ENCODE measurements around the gene SLC10A7.

SLC10A7 gene

GRCh38 chr4:146439437-146439836, 82.3 kb downstream of the SLC10A7 start:
- DNase-seq (ENCODE audit: low read depth, low spot score) = no peak

GRCh38 chr4:146437778-146438177, 84.0 kb downstream of the SLC10A7 start:
- DNase-seq (ENCODE audit: low read depth, low spot score) = no peak

- DNase-seq (ENCODE audit: low read depth, low spot score) = no peak
Observed at GRCh38 chr4:146436423-146437162, 85.1 kb downstream of the SLC10A7 start.

- no peak for DNase-seq (ENCODE audit: low read depth, low spot score)
Observed at GRCh38 chr4:146435962-146436361, 85.8 kb downstream of the SLC10A7 start.

GRCh38 chr4:146432065-146432464, 89.7 kb downstream of the SLC10A7 start:
- no peak for DNase-seq (ENCODE audit: low read depth, low spot score)

GRCh38 chr4:146428298-146428697, 93.4 kb downstream of the SLC10A7 start:
- no peak for DNase-seq (ENCODE audit: low read depth, low spot score)

- DNase-seq (ENCODE audit: low read depth, low spot score) = no peak
Observed at GRCh38 chr4:146417822-146418221, 103.9 kb downstream of the SLC10A7 start.

GRCh38 chr4:146415829-146416228, 105.9 kb downstream of the SLC10A7 start:
- DNase-seq (ENCODE audit: low read depth, low spot score) = no peak

GRCh38 chr4:146407669-146408084, 114.1 kb downstream of the SLC10A7 start:
- DNase-seq (ENCODE audit: low read depth, low spot score) = no peak

GRCh38 chr4:146407257-146407656, 114.5 kb downstream of the SLC10A7 start:
- DNase-seq (ENCODE audit: low read depth, low spot score) = no peak

GRCh38 chr4:146401274-146401673, 120.5 kb downstream of the SLC10A7 start:
- DNase-seq (ENCODE audit: low read depth, low spot score) = no peak

- no peak for DNase-seq (ENCODE audit: low read depth, low spot score)
Observed at GRCh38 chr4:146398896-146399445, 122.8 kb downstream of the SLC10A7 start.

- DNase-seq (ENCODE audit: low read depth, low spot score) = no peak
Observed at GRCh38 chr4:146398404-146398803, 123.3 kb downstream of the SLC10A7 start.

GRCh38 chr4:146389561-146389960, 132.2 kb downstream of the SLC10A7 start:
- DNase-seq (ENCODE audit: low read depth, low spot score) = no peak

- no peak for DNase-seq (ENCODE audit: low read depth, low spot score)
Observed at GRCh38 chr4:146382194-146382593, 139.5 kb downstream of the SLC10A7 start.

GRCh38 chr4:146381263-146381872, 140.4 kb downstream of the SLC10A7 start:
- no peak for DNase-seq (ENCODE audit: low read depth, low spot score)

GRCh38 chr4:146379744-146380143, 142.0 kb downstream of the SLC10A7 start:
- no peak for DNase-seq (ENCODE audit: low read depth, low spot score)

- no peak for DNase-seq (ENCODE audit: low read depth, low spot score)
Observed at GRCh38 chr4:146371812-146372211, 149.9 kb downstream of the SLC10A7 start.

- DNase-seq (ENCODE audit: low read depth, low spot score) = no peak
Observed at GRCh38 chr4:146370841-146371240, 150.9 kb downstream of the SLC10A7 start.

GRCh38 chr4:146369446-146369845, 152.3 kb downstream of the SLC10A7 start:
- DNase-seq (ENCODE audit: low read depth, low spot score) = no peak

GRCh38 chr4:146368209-146368608, 153.5 kb downstream of the SLC10A7 start:
- no peak for DNase-seq (ENCODE audit: low read depth, low spot score)

GRCh38 chr4:146367347-146367746, 154.4 kb downstream of the SLC10A7 start:
- DNase-seq (ENCODE audit: low read depth, low spot score) = no peak

GRCh38 chr4:146359771-146360170, 162.0 kb downstream of the SLC10A7 start:
- no peak for DNase-seq (ENCODE audit: low read depth, low spot score)
